HL-60 (cell line): Measurements from ENCODE around the gene ITPK1.

ENCODE experiments used
- DNase-seq, 2 experiments: peaks; one replicate each; pipeline ENCODE4 v3.0.0-alpha.2; 2010 to 2020; ENCODE audit warnings: low read depth in 1 of 2, low spot score in 1 of 2
- H3K27ac ChIP-seq: fragments of 250-450 bp; sonication (Bioruptor Pico); replicated peaks from 2 replicates; pipeline ENCODE4 v1.5.1; 2020; ENCODE audit warnings: mild to moderate bottlenecking, moderate library complexity
- H3K27me3 ChIP-seq: fragments of 250-450 bp; sonication (Bioruptor Pico); 2 replicates; pipeline ENCODE4 v1.5.1; 2021; ENCODE audit warnings: mild to moderate bottlenecking, moderate library complexity; ENCODE audit not compliant: insufficient read depth, poor library complexity, severe bottlenecking
- H3K4me3 ChIP-seq: replicated peaks from 2 replicates; pipeline ENCODE4 v1.5.1; 2011; ENCODE audit warnings: mild to moderate bottlenecking, control low read depth, low read length; ENCODE audit not compliant: insufficient read depth
- CTCF ChIP-seq: IDR thresholded peaks from one replicate; pipeline ENCODE4 v1.5.1; 2011; ENCODE audit warnings: low read length, control low read depth, inconsistent platforms; ENCODE audit not compliant: insufficient read depth
- GABPA ChIP-seq: IDR thresholded peaks from 2 replicates; pipeline ENCODE4 v1.6.1; 2012; ENCODE audit warnings: low read depth
- POLR2AphosphoS5 ChIP-seq: IDR thresholded peaks from 2 replicates; pipeline ENCODE4 v1.6.1; 2012; ENCODE audit warnings: low read depth
- REST ChIP-seq: IDR thresholded peaks from 2 replicates; pipeline ENCODE4 v1.6.1; 2012; ENCODE audit warnings: low read depth; ENCODE audit not compliant: insufficient replicate concordance
- SPI1 ChIP-seq: IDR thresholded peaks from 2 replicates; pipeline ENCODE4 v1.6.1; 2012; ENCODE audit warnings: low read depth, mild to moderate bottlenecking, borderline replicate concordance

Gene ITPK1

DNA sequence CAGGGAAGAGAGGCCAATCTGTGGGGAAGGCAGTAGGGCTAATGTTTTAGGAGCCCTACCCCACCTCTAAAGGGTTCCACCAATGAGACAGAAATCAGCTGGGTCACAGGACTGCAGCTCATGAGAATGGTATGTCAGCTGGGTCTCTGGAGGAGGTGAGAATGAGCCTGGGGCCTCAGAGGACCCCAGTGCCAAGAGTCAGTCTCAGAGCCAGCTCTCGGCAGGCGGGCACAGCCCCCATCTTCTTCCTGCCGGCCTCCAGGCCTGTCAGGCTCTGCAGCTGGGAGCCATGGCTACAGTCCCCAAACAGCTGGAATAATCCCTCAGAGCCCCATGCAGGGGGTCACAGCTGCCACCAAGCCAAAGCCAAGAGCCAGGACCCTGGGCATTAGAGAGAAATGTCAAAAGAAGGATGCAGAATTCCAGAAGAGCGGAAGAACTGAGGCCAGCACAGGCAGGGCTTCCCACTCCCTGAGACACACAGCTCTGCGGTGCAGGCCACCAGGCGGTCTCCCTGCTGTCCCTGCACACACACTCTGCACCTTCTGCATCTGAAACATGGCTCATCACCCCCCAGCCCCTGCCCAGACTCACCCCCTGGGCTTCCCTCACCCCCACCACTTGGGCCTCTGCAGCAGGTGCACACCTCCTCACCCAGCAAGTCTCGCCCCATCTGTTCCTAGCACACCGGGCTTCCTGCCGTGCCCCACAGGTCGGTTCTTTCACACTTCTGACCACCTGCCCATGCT lies 26.0 kb downstream of the ITPK1 start:
- Histone ChIP-seq H3K4me3 (no peak overlapping the region), H3K27ac (no peak overlapping the region), H3K27me3 (no peaks in the 10 kb centered on the region)

GRCh38 chr14:93086441-93087055 lies 29.2 kb downstream of the ITPK1 start:
- no peaks in the 10 kb centered on the region for H3K27me3 ChIP-seq
- TF ChIP-seq CTCF (no peak), POLR2AphosphoS5 (no peak), GABPA (no peak), REST (no peak), SPI1 (no peak)
- no peak overlapping the region for H3K4me3 ChIP-seq
- H3K27ac ChIP-seq, result peak overlapping the region; percentile 65
- peak in 1 of 2 experiments; percentile 43 for DNase-seq

More for the DNA sequence above, 26.0 kb downstream of the ITPK1 start:
- no peak for DNase-seq
- no peak for TF ChIP-seq REST
- TF ChIP-seq GABPA, result no peak
- no peak for TF ChIP-seq POLR2AphosphoS5
- TF ChIP-seq SPI1, result no peak
- TF ChIP-seq CTCF, result no peak

- Histone ChIP-seq H3K27ac (peak overlapping the region; percentile 65), H3K27me3 (no peaks in the 10 kb centered on the region), H3K4me3 (0 out of 2 replicates have a peak overlapping the region, but pooled peaks have one; percentile 22)
- no peak for TF ChIP-seq GABPA
- TF ChIP-seq REST, result no peak
- TF ChIP-seq POLR2AphosphoS5, result no peak
- no peak for TF ChIP-seq SPI1
- no peak for TF ChIP-seq CTCF
- peak in 1 of 2 experiments; percentile 6 for DNase-seq
Measured at GRCh38 chr14:93085911-93086310, 29.8 kb downstream of the ITPK1 start.
